ENCODE results near the gene CD19. TPM values are rescaled to one million over a fixed set of nuclear protein-coding genes. Genes with fewer than 3 reads are reported as not detected.
A peak's percentile ranks its signal among the peaks of the same experiment; 100 is the strongest.

The CD19 gene
- total and polyA plus RNA-seq, 10 of the 15 experiments (the other 5 are each of a cell fraction or from before 2014, with no cell fraction given): 1.2 to 125 (median 77.2) TPM

DNA sequence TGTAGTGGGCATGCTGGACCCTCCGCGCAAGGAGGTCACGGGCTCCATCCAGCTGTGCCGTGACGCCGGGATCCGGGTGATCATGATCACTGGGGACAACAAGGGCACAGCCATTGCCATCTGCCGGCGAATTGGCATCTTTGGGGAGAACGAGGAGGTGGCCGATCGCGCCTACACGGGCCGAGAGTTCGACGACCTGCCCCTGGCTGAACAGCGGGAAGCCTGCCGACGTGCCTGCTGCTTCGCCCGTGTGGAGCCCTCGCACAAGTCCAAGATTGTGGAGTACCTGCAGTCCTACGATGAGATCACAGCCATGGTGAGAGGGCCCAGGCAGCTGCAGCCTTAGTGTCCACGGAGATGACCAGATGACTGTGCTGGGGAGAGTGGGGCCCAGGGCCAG lies 31.2 kb upstream of the CD19 start:
- FAIRE-seq: no peak
- WGBS (ENCODE audit: insufficient coverage, insufficient replicate concordance, low lambda C conversion rate, missing lambda C conversion rate): 98% methylated on average over 25 of the region's 25 CpGs
- no peak overlapping the region for H2AFZ ChIP-seq (ENCODE audit: control insufficient read depth, low read depth, low read length)
- no peaks in the 10 kb centered on the region for H3K27me3 ChIP-seq (replicated peaks in 1 of 2; ENCODE audit: control insufficient read depth in 2 of 2, insufficient read depth in 2 of 2, low read length in 1 of 2)
- ChIA-PET POLR2A (interaction anchor here (0.8 kb wide), 1 partner anchor 9 kb away, joined by 4 read pairs; no protein-coding TSS in a partner anchor), SMC1A (ENCODE audit: uncharacterized antibody, unreplicated experiment) (interaction anchor here (1.4 to 2.4 kb wide), 2 partner anchors 10 to 23 kb away, joined by 4 to 7 read pairs; no protein-coding TSS in a partner anchor), CTCF (interaction anchor here (0.9 kb wide), 1 partner anchor 44 kb away, joined by 4 read pairs; no protein-coding TSS in a partner anchor), RAD21 (ENCODE audit: unreplicated experiment) (no interaction called here)
- TF ChIP-seq POLR2A (IDR thresholded peaks at IDR 0.05; ENCODE audit: low read depth, low read length): peak; percentile 52; the same call in 1 of the 2 replicates
- TF ChIP-seq HCFC1 (IDR thresholded peaks at IDR 0.05; ENCODE audit: low read length): no peak
- no peak overlapping the region for H3K27ac ChIP-seq (ENCODE audit: control insufficient read depth, insufficient read depth)
- H3K9me3 ChIP-seq (replicated peaks; ENCODE audit: control insufficient read depth, insufficient read depth, low read length): no peaks in the 10 kb centered on the region
- H3K4me3 ChIP-seq: no peak overlapping the region
- H3K79me2 ChIP-seq (ENCODE audit: control insufficient read depth, insufficient read depth, low read length): no peaks in the 10 kb centered on the region
- no peaks in the 10 kb centered on the region; the same call in 1 of the 2 replicates for H3K4me1 ChIP-seq (ENCODE audit: control insufficient read depth, insufficient read depth, low read length)
- in situ Hi-C loops (cut with MboI): no loop called here
- no peak overlapping the region for H3K4me2 ChIP-seq (ENCODE audit: control insufficient read depth, insufficient read depth)
- H3K9ac ChIP-seq (ENCODE audit: control insufficient read depth, insufficient read depth, low read length): no peak overlapping the region
- ATAC-seq: no peak
- no peak for DNase-seq (ENCODE audit: low read depth, low spot score)
- peaks cover 0 to 2% of the 10 kb centered on the region in 2 experiments; a peak in 2 of 4 replicates for H3K36me3 ChIP-seq (ENCODE audit: control insufficient read depth in 2 of 2, insufficient read depth in 2 of 2, low read length in 1 of 2)
- intact Hi-C loops (cut with micrococcal nuclease; ENCODE audit: unreplicated experiment): no loop called here
- H4K20me1 ChIP-seq (ENCODE audit: control insufficient read depth, insufficient read depth): no peaks in the 10 kb centered on the region
- no TSS peak for BruUV-seq (replicated peaks)

DNA sequence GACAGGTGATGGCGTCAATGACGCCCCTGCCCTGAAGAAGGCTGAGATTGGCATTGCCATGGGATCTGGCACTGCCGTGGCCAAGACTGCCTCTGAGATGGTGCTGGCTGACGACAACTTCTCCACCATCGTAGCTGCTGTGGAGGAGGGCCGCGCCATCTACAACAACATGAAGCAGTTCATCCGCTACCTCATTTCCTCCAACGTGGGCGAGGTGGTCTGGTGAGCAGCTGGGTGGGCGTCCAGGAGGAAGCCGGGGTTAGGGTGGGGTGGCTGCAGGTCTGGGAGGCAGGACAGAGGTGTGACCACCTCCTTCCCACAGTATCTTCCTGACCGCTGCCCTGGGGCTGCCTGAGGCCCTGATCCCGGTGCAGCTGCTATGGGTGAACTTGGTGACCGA lies 29.9 kb upstream of the CD19 start:
- DNase-seq (ENCODE audit: low read depth, low spot score) (no peak), ATAC-seq (no peak), FAIRE-seq (no peak)
- Histone ChIP-seq H2AFZ (ENCODE audit: control insufficient read depth, low read depth, low read length) (no peak overlapping the region), H3K27me3 (replicated peaks in 1 of 2; ENCODE audit: control insufficient read depth in 2 of 2, insufficient read depth in 2 of 2, low read length in 1 of 2) (no peaks in the 10 kb centered on the region), H3K79me2 (ENCODE audit: control insufficient read depth, insufficient read depth, low read length) (no peaks in the 10 kb centered on the region), H3K9me3 (replicated peaks; ENCODE audit: control insufficient read depth, insufficient read depth, low read length) (no peaks in the 10 kb centered on the region), H3K36me3 (ENCODE audit: control insufficient read depth in 2 of 2, insufficient read depth in 2 of 2, low read length in 1 of 2) (peaks cover 0 to 5% of the 10 kb centered on the region in 2 experiments; a peak in 2 of 4 replicates), H3K27ac (ENCODE audit: control insufficient read depth, insufficient read depth) (no peak overlapping the region), H3K4me2 (ENCODE audit: control insufficient read depth, insufficient read depth) (no peak overlapping the region), H3K9ac (ENCODE audit: control insufficient read depth, insufficient read depth, low read length) (no peak overlapping the region), H4K20me1 (ENCODE audit: control insufficient read depth, insufficient read depth) (no peaks in the 10 kb centered on the region), H3K4me1 (ENCODE audit: control insufficient read depth, insufficient read depth, low read length) (no peaks in the 10 kb centered on the region), H3K4me3 (no peak overlapping the region)
- intact Hi-C loops (cut with micrococcal nuclease; ENCODE audit: unreplicated experiment) (no loop called here), in situ Hi-C loops (cut with MboI) (no loop called here)
- SMC1A ChIA-PET (ENCODE audit: uncharacterized antibody, unreplicated experiment): no interaction called here
- RAD21 ChIA-PET (ENCODE audit: unreplicated experiment): no interaction called here
- POLR2A ChIA-PET: no interaction called here
- WGBS (ENCODE audit: insufficient coverage, insufficient replicate concordance, low lambda C conversion rate, missing lambda C conversion rate): 82% methylated on average over 13 of the region's 15 CpGs
- TF ChIP-seq CBFB (IDR thresholded peaks at IDR 0.05; ENCODE audit: low read depth) (no peak), ASH2L (IDR thresholded peaks at IDR 0.05; ENCODE audit: borderline replicate concordance, low read depth) (no peak), MYC (IDR thresholded peaks at IDR 0.05; ENCODE audit: insufficient read depth, insufficient read length, insufficient replicate concordance, low read length, severe bottlenecking) (no peak), STAT1 (conservative IDR thresholded peaks at IDR 0.05) (no peak), RAD21 (IDR thresholded peaks at IDR 0.05; ENCODE audit: insufficient read depth, low read depth, low read length) (no peak)
- TF ChIP-seq, protein P1, sequence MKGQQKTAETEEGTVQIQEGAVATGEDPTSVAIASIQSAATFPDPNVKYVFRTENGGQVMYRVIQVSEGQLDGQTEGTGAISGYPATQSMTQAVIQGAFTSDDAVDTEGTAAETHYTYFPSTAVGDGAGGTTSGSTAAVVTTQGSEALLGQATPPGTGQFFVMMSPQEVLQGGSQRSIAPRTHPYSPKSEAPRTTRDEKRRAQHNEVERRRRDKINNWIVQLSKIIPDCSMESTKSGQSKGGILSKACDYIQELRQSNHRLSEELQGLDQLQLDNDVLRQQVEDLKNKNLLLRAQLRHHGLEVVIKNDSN (IDR thresholded peaks at IDR 0.05; ENCODE audit: borderline replicate concordance, extremely low read length, insufficient read depth, low read depth, low read length): no peak
- BruUV-seq (replicated peaks): no TSS peak
- CTCF ChIA-PET: interaction anchor here (1.2 kb wide), 1 partner anchor 43 kb away, joined by 3 read pairs; no protein-coding TSS in a partner anchor

Measured in GM12878 (cell line).